ENCODE results near the gene PSPN.
"Not testable (repeated sequence)": the region's sequence is repeated elsewhere in the genome, so short reads cannot be mapped to it uniquely, and the experiment has no call there.

The PSPN gene

DNA sequence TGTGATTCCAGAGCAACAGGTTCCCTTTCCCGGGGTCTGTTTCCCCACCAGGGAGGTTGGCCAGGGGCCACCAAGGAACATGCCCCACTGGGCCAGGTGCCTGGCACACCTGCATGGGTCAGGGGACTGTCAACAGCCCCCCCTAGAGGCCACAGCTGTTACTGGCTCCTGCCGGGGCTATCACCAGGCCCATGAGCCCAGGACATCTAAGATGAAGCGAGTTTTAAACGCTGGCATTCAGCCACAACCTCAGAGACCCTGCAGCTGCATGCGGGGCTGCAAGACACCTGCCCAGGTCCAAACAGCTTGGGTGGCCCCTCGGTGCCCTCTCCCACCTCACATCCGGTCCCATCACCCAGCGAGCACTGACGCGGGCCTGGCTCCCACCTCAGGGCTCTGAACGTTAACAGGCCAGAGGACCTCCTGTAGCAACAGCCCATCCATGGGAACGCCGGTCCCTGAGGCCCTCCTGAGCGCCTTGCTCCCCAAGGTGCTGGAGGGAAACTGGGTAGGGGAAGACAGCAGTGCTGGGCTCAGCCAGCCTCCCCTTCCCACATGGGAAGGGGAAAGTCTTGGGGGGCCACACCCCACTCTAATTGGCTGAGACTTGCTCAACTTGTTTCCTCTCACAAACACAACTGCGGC is 36.8 kb upstream of the PSPN start:
- no peak overlapping the region for H3K27ac ChIP-seq
- TF ChIP-seq CTCF (IDR thresholded peaks at IDR 0.05) (peak; percentile 85), ZFX (IDR thresholded peaks at IDR 0.05; ENCODE audit: borderline replicate concordance) (no peak)

GRCh38 chr19:6412061-6412446 is 36.3 kb upstream of the PSPN start:
- TF ChIP-seq ZFX (IDR thresholded peaks at IDR 0.05; ENCODE audit: borderline replicate concordance) (no peak), CTCF (IDR thresholded peaks at IDR 0.05) (no peak)
- H3K27ac ChIP-seq, result no peak overlapping the region

GRCh38 chr19:6409346-6409745 is 33.6 kb upstream of the PSPN start:
- H3K27ac ChIP-seq, result no peak overlapping the region
- no peak for TF ChIP-seq ZFX (IDR thresholded peaks at IDR 0.05; ENCODE audit: borderline replicate concordance)
- no peak for TF ChIP-seq CTCF (IDR thresholded peaks at IDR 0.05)

DNA sequence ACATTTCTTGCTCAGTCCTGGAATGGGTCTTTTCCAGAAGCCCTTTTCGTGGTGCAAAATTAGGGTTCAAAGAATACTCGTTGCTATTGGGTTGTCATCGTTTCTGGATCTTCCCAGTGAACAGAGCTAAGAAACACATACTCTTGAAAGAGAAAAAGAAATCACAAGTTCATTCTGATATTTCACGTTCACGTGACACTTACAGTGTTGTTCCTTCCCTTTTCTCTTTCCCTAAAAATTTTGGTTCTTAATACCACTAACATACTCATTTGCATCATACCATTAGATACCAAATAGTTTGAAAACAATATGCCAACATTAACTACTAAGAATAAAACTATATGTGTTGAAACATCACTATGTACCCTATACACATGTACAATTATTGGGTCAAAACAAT is 30.7 kb upstream of the PSPN start:
- TF ChIP-seq ZFX (IDR thresholded peaks at IDR 0.05; ENCODE audit: borderline replicate concordance) (no peak), CTCF (IDR thresholded peaks at IDR 0.05) (no peak)
- H3K27ac ChIP-seq, result no peak overlapping the region

GRCh38 chr19:6402837-6403608 is 27.3 kb upstream of the PSPN start:
- TF ChIP-seq CTCF (IDR thresholded peaks at IDR 0.05), result no peak
- TF ChIP-seq ZFX (IDR thresholded peaks at IDR 0.05; ENCODE audit: borderline replicate concordance), result no peak
- no peak overlapping the region for H3K27ac ChIP-seq

GRCh38 chr19:6402058-6402457 is 26.3 kb upstream of the PSPN start:
- TF ChIP-seq ZFX (IDR thresholded peaks at IDR 0.05; ENCODE audit: borderline replicate concordance) (no peak), CTCF (IDR thresholded peaks at IDR 0.05) (no peak)
- H3K27ac ChIP-seq, result no peak overlapping the region

- H3K27ac ChIP-seq, result not testable (repeated sequence)
Observed at GRCh38 chr19:6400062-6400944, 24.6 kb upstream of the PSPN start.

Measured in 22Rv1 (cell line).